ENCODE results near the gene GNA14.
A peak's percentile ranks its signal among the peaks of the same experiment; 100 is the strongest.
"Not testable (repeated sequence)": the region's sequence is repeated elsewhere in the genome, so short reads cannot be mapped to it uniquely, and the experiment has no call there.

The GNA14 gene

DNA sequence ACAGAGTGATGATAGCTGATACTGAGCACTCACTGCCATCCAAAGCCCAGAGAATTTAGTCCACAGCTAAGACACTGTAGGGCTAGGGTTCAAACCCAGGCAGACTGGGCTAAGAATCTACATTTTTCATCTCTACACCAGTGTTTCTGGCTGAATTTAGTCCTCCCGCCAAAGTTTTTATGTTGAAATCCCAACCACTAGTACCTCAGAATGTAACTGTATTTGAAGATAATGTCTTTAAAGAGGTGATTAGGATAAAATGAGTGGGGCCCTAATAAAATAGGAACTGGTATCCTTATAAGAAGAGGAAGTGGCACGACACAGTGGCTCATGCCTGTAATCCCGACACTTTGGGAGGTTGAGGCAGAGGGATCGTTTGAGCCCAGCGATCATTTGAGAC lies 4.3 kb downstream of the GNA14 start:
- DNase-seq (ENCODE audit: low read depth): no peak

DNA sequence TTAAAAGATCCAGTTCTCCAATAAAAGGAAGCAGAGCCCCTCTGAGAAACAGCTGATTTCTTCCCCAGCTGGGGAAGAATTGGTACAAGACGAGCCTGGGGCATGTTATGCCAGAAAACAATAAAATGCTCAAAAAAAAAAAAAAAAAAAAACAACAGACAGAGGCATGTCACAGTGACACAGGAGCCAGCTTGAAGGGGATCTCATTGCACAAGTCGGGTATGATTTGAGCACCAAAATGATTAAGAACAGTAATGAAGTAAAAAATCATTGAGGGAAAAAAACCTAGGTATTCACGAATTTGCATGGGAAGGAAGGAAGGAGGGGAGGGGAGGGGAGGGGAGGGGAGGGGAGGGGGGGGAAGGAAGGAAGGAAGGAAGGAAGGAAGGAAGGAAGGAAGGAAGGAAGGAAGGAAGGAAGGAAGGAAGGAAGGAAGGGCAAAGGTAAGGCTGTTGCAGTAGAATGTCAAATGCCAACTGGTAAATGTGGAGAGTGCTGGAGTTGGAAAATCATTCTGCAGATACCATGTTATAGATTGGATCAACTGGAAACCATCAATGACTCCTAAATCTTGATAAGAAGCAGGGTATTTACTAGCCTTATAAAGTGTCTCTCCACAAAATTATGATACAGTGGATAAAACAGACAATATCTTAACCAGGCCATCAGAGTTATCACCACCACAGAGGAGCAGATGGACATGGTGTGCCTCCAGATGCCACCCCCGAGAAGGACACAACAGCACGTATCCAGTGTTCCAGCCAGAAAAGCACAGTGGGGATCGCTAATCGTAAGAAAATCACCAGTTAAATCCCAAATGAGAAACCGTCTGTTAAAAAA lies 7.2 kb downstream of the GNA14 start:
- DNase-seq (ENCODE audit: low read depth): no peak

DNA sequence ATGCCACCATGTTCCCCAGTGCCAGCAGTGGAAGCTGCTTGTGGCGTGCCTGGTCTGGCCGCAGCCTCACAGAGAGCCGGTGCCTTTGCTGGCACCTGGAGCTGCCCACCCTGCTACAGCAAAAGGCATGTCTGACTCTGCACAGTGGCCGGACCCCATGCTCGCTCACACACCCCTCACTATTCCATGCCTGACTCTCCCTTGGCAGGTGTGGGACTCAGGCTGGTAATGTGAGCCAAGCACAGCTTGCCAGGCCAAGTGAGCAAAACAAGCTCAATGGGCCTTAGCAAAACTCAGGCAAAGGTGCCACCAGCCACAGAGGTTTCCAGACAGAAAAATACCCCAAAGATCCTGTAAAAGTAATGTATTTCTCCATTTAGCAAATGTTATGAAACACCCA lies 15.5 kb downstream of the GNA14 start:
- no peak for DNase-seq (ENCODE audit: low read depth)

DNA sequence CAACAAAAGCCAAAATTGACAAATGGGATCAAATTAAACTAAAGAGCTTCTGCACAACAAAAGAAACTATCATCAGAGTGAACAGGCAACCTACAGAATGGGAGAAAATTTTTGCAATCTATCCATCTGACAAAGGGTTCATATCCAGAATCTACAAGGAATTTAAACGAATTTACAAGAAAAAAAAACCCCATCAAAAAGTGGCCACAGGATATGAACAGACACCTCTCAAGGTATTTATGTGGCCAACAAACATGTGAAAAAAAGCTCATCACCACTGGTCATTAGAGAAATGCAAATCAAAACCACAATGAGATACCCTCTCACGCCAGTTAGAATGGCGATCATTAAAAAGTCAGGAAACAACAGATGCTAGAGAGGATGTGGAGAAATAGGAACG lies 19.3 kb downstream of the GNA14 start:
- DNase-seq (ENCODE audit: low read depth): not testable (repeated sequence)

DNA sequence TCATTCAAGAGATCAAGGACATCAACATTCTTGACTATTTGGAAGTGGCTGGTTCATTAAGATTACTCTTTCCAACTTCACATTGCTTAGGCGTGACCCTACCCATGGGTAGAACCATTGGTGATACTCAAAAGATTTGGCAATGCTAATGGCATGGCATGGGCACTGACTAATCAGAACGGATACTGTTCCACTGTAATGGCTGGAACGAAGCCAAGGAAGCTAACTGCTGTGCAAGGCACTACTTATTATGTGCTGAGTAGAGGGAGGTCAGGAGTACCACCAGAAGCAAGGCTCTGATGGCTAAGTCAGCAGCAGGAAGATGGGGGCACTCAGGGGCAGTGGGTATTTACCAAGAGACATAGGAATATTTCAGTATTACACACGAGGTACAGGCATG lies 31.9 kb downstream of the GNA14 start:
- no peak for DNase-seq (ENCODE audit: low read depth)

DNA sequence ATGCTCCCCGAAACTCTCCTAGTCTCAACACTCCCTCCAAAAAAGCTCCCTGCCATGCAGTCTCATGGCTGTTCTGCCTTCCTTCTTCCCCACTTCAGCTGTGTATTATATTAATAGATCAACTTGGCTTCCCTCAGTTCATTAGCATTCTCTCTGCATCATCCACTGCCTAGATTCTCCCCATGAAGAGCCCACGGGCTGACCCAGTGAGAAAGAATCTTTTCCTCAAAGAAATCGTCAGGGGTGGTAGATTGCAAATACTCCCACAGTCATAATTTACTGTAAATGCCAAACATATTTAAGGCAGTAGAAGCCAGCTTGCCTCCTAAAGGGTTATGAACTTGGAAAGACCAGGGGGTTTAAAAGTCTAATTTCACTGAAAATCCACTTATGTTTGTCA lies 33.5 kb downstream of the GNA14 start:
- no peak for DNase-seq (ENCODE audit: low read depth)

DNA sequence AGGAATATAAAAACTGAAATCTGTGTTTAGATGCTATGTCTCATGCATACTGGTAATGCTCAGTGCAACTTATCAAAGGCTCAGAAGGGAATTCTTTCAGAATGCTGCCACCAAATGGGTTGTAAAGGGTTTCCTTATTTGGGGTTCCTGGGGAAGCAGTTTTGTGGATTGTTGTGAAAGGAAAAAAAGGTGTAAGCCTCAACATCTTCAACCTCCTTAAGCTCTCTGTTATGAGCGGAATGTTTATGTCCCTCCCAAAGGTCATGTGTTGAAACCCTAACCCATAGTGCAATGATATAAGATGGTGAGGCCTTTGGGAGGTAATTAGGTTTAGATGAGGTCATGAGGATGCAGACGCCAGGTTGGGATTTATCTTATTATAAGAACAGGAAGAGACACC lies 41.6 kb downstream of the GNA14 start:
- no peak for DNase-seq (ENCODE audit: low read depth)

DNA sequence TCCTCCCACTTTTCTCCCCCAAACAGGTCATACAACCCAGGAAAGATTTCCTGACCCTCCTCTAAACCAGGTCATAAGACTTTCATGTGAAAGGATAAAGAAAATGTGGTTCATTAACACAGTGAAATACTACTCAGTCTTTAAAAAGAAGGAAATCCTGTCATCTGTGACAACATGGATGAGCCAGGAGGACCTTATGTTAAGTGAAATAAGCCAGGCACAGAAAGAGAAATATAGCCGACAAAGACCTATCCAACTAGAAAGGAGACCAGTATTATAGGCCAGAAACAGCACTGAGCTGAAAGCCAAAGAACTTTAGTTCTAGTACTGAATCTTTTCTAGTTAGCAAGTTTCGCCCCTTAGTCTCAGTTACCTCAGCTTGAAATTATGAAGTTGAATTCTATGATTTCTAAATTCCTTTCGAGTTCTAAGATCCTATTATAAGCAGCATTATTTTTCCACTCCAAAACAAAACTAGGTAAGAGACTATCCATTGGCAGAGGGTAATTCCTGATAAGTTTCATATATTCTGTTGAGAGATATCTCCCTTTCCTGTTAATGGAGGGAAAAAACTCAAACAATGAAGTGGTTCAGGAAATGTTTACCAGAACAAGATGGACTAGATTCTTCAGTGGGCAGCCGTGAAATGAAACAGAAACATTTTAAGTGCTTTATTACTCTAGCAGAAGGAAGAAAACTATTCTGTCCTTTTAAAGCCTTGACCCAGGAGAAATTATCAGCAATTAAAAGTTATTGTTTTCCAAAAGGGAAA lies 42.5 kb downstream of the GNA14 start:
- no peak for DNase-seq (ENCODE audit: low read depth)

DNA sequence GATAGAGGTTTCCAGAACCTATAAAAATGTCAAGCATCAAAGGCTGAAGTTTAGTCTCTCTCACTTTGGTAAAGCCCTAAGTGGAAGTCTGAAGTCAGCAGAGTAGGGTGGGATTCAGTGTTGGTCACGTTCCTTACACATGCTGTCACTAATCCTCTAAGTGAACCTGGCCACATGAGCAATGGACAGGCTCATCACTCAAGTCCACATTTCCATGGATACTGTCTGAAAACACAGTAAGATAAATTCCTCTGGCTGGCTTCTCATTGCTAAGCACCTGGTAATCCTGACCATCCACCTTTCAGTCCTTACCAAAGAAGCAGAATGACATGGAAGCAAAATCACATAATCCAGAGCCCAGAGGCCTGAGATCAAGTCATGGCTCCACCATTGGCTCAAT lies 43.8 kb downstream of the GNA14 start:
- DNase-seq (ENCODE audit: low read depth): no peak

DNA sequence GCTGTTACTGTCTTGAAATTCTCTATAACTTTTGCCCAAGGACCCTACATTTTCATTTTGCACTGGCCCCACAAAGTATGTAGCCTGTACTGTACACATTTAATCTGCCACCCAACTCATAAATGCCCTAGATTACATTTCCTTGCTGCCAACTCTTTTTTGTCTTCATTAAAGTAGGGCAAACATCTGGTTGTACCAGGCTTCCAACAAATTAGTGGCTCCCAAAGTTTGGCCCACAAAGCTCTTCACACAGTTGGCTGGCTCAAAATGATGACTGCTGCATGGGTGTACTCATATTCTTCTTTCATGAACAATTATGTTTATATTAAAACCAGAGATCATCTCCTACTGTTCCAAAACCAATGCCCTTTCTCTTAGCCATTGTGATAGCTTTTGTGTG lies 45.3 kb downstream of the GNA14 start:
- DNase-seq (ENCODE audit: low read depth): no peak

DNA sequence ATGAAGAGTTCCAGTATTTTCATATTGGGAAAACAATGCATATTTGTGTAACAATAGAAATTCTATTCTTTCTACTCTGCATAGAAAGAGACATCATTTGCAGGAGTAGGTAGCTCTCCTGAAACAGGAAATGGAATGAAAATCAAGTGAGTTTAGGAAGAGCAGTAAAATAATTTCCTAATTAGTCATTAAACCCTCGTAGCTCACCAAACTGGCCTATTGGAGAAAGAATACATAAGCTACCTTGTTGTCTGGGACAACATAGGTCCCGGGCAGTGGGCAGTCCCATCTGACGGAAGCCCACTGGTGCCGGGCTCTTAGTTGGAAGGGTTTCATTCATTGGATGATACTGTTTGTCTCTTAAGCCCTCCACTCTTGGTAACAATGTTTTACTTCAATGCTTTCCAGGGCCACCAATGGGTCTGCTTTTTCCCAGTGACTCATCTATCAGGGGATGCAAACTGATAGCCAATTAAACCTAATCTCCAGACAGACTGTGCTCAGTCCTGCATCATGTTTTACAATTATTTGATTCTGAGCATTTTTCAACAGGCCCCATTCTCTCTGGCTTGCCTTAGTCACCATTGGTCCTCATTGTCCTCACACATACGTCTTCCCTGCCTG lies 46.5 kb downstream of the GNA14 start:
- no peak for DNase-seq (ENCODE audit: low read depth)

DNA sequence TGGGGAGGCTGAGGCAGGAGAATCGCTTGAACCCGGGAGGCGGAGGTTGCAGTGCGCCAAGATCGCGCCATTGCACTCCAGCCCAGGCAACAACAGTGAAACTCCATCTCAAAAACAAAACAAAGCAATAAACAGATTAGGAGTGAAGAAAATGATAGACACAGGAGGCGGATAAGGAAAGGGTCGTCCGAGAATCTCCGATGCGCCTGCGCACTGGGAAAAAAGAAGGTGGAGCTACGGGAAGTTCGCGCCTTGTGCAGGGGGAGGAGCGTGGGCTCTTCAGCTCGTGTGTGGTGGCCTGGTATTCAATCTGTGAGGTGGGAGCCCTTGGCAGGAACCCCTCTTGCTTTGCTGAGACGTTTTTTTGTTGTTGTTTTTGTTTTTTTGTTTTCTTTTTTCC lies 47.3 kb downstream of the GNA14 start:
- no peak for DNase-seq (ENCODE audit: low read depth)

DNA sequence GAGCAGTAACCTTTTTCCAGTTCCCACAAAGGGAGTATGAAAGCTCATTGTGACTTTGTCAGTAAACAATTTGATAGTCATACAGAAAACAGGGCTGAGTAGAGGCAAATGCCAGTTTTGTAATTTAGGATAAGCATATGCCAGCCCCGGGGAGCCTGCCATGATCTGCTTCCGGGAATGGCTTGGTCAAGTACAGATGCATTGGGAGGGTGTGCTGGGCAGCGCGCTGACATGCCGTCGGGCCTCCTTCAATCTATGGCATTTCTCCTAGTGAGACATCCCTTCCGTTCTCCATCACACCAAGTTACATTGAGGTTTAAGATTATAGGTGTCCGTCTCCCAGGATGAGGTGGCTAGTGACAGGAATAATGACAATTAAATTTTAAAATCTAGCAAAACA lies 48.6 kb downstream of the GNA14 start:
- no peak for DNase-seq (ENCODE audit: low read depth)

DNA sequence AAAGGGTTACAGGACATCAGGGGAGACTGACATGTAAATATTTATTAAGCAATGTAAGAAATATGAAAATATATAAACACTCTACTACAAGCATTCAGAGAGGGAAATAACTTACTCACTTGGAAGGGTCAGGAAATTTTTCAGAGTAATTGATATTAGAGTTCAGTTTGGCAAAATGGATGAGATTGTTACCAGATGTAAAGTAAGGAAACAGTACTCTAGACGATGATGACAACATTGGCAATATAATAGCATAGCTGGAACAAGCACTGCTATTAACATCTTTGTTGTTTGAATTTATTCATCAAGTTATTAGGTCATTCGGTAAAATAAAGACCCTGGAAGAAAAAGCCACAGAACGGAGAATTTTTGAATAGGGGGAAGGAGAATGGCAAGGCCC lies 49.1 kb downstream of the GNA14 start:
- DNase-seq (ENCODE audit: low read depth): no peak

DNA sequence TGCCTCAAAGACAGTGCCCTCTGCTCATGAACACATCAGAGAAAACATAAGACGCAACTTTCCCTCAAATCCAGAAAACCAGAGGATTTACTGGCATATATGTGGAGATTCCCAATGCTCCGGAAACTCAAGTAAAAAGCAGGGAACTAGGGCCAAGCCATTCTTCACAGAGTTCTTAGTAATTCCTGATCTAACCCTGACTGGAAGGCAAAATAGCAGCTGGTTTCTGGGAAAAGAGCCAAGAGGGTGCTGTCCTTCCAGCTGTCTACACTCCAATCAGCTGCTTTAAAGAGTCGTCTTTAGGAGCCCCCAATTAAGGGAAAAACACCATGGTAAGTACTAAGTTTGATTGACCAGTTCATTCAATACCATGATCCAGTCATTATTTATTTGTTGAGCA lies 49.6 kb downstream of the GNA14 start:
- peak; percentile 29 for DNase-seq (ENCODE audit: low read depth)

DNA sequence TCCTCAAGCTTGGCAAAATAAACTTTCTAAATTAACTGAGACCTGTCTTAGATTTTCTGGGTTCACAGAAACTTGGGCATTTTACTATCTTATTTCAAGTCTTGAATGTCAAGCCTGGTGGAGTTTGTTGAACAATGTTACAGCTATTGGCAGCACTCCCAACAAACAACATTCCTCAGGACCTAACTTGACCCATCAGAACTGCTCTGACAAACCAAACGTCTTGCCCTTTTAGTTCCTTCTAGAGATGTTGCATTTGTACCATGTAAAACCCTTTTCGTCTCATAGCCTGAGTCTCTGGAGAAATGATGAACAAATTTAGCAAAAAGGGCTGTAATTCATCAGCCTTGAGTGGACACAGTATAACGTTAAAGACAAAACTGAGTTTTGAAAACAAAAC lies 51.1 kb downstream of the GNA14 start:
- peak; percentile 23 for DNase-seq (ENCODE audit: low read depth)

DNA sequence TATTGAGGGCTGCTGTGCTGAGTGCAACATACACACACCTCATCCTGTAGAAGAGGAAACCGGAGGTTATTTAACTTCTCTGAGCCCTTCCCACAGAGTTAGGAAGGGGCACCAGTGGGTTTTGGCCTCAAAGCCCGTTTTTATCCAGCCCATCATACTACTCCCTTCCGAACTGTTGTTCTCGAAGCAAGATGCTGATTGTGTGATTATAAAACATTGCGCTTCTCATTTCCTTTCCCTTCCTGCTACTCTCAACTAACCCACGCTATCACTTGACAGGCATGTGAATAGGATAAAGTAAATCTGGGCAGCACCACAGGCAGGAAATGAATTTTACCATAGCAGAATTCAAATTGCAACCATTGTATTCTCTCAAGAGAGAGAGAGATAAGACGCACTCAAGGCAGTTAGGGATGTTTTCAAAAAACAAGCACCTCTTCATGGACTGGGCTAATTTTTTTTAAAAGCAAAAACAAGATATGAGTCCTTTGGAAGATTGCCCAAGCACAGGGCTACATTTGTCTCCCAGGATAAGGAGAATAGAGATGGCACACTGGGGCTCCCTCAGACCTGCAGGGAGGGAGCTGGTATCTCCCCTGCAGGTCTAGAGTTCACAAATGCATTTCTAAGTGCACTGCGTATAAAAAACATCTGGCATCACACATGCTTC lies 52.6 kb downstream of the GNA14 start:
- no peak for DNase-seq (ENCODE audit: low read depth)

DNA sequence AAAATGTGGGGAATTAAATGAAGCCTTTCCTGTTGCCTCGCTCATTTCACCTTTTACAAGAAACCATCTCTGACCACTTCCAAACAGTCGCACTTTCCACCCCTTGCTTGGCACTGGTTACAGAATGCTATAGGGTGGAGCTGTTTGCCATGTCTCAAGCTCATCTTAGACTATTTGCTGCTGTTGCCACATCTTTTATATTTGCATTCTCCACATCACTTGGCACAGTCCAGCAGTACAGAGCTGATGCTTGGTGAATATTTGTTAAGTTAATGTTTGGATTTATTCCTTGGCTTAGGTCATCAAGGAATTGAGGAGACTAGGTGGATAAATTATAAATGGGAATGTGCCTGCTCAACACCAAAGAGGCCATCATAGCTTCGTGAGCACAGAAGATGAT lies 53.2 kb downstream of the GNA14 start:
- DNase-seq (ENCODE audit: low read depth): no peak

DNA sequence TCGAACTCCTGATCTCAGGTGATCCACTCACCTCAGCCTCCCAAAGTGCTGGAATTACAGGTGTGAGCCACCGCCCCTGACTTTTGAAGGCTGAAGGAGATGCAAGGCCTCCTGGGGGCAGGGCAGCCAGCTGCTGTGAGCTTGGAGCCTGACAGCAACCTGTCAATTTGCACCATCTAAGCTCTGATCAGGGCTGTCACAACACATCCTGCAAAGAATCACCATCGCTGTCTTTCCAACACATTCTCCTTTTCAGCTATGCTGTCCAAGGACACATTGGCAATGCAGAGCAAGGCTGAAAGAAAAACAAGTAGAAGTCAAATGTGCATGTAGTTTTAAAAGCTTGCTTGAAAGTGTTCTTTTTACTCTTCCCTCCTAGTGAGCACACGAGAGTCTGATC lies 54.6 kb downstream of the GNA14 start:
- DNase-seq (ENCODE audit: low read depth): no peak

DNA sequence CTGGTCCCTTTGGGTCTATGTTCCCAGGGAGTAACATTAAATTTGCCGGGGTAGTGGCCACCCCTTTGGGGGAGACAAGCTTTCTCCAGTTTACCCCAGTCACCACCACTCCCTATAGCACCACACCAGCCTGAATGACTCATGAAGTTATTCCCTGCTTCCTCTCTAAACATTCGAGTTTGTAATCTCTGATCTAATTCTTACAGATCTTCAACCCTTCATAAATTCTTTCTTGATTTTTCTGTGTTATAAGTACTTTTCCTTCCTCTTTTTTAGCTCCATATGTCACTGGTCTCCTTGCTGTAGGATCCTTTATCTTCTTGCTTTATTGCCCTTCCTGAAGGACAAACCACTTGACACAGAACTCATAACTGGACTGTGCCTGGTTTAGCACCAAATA lies 55.6 kb downstream of the GNA14 start:
- no peak for DNase-seq (ENCODE audit: low read depth)

DNA sequence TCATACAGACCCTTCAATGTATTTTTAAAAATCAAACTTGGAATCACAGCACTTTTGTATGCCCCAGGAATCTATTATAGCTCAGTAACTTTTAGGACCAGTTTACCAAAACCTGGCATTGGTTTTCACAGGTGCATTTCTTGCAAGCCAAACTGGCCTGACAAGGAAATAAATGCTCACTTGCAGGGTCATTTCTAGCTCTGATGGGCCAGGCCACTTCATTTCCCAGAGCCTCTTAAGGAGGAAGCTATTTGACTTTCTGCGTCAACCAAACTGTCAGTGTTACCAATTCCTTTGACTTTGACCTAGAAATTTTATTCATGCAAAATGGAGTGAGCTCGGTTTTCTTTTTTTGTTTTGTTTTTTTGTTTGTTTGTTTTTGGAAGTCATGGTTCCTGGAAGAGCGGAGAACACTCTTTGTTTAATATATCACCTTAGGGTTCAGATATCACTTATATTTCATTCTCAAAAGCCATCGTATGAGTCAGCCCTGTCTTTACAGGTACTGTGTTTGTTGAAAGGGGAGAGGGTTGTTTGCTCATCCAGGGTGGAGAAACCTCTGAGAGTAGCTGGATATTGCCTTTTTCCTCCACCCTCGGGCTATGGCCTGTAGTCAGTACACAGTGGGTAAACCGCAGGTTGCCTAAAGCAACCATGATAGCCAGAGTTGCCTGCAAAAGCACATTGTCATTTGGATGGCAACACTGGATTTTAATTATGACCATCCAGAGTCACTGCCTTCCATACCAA lies 58.9 kb downstream of the GNA14 start:
- DNase-seq (ENCODE audit: low read depth): no peak
